Measurements from ENCODE around the gene SLCO4A1. TPM values are rescaled to one million over a fixed set of nuclear protein-coding genes. Genes with fewer than 3 reads are reported as not detected.

The SLCO4A1 gene
- total RNA-seq, 4 donors from 2014 or later: 24.3 to 73.7 (median 40.5) TPM

DNA sequence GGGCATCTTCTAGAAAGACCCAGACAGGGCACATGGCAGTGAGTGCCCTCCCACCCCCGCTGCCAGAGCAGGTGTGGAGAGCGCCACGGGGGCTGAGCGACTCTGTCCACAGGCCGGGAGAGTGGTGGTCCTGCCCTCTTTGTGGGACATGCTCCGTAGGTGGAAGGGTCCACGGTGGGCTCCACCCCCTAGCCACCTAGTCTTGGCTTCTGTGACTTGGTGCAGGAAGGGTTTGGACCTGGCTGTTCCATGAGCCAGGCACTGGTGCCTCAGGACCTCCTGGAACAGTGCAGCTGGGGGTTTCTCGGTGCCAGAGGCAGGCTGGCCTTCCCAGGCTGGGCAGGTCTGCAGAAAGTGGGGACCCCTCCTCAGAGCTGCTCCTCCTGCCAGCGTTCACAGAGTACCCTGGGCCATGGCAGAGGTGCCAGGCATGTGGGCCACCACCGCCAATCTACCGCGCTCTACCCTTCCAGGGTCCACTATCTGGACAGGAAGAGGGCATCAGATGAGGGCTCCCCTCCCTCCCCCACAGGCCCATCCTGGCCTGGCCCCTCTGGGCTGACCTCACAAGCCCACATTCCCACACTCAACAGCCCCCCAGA, 23.0 kb downstream of the SLCO4A1 start:
- Histone ChIP-seq H3K27ac (no peak overlapping the region), H3K27me3 (peaks cover 0 to 25% of the 10 kb centered on the region in 2 donors), H3K4me1 (peaks cover 0 to 26% (median 15%) of the 10 kb centered on the region in 4 donors), H3K36me3 (no peaks in the 10 kb centered on the region), H3K9me3 (no peaks in the 10 kb centered on the region), H3K4me3 (no peak overlapping the region)
- DNase-seq (ENCODE audit: low spot score in 2 of 2): no peak
- TF ChIP-seq POLR2A (IDR thresholded peaks at IDR 0.05): no peak
- 92 to 97% methylated on average over 8 to 10 of the region's 12 CpGs for WGBS, 2 donors

DNA sequence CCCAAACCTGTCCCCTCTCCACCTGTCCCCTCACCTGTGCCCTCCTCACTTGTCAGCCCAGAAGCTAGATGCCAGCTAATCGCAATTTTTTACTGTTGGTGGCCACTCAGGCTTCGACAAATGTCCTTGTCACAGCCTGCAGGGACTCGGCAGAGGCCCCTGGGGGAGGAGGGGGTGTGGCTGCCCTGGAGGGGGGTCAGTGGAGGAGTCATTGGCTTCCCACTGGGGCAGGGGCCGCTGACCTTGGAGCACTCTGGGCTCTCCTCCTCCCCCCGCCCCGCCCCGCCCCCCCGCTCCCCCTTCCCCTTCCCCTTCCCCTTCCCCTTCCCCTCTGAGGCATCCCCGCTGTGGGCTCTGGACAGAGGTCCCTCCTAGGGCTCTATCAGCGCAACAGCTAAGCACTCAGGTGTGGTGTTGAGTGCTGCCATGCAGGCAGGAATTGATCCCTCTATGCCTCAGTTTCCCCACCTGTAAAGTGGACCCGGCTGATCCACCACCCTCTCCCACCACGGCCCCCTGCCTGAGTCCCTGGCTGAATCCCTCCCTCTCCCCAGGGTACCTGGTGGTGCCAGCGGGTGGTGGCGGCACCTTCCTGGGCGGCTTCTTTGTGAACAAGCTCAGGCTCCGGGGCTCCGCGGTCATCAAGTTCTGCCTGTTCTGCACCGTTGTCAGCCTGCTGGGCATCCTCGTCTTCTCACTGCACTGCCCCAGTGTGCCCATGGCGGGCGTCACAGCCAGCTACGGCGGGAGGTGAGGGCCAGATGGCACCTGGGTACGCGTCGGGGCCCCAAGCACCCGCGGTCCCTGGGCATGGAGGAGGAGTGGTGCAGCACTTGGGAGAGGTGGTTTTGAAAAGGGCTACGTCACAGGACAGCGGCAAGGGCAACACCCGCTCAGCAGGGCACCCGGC, 23.8 kb downstream of the SLCO4A1 start:
- TF ChIP-seq, protein P1, sequence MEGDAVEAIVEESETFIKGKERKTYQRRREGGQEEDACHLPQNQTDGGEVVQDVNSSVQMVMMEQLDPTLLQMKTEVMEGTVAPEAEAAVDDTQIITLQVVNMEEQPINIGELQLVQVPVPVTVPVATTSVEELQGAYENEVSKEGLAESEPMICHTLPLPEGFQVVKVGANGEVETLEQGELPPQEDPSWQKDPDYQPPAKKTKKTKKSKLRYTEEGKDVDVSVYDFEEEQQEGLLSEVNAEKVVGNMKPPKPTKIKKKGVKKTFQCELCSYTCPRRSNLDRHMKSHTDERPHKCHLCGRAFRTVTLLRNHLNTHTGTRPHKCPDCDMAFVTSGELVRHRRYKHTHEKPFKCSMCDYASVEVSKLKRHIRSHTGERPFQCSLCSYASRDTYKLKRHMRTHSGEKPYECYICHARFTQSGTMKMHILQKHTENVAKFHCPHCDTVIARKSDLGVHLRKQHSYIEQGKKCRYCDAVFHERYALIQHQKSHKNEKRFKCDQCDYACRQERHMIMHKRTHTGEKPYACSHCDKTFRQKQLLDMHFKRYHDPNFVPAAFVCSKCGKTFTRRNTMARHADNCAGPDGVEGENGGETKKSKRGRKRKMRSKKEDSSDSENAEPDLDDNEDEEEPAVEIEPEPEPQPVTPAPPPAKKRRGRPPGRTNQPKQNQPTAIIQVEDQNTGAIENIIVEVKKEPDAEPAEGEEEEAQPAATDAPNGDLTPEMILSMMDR (IDR thresholded peaks at IDR 0.05): no peak
- TF ChIP-seq EP300 (IDR thresholded peaks at IDR 0.05) (no peak), POLR2A (IDR thresholded peaks at IDR 0.05) (no peak)
- peak overlapping the region in 2 of 4 donors; percentile 17 to 21 for H3K27ac ChIP-seq
- H3K27me3 ChIP-seq: peaks cover 0 to 25% of the 10 kb centered on the region in 2 donors
- H3K9me3 ChIP-seq: no peaks in the 10 kb centered on the region
- H3K4me3 ChIP-seq: no peak overlapping the region
- H3K4me1 ChIP-seq: peaks cover 0 to 26% (median 15%) of the 10 kb centered on the region in 4 donors
- WGBS, 2 donors: 60 to 71% methylated on average over 6 to 18 of the region's 33 CpGs
- no peak for DNase-seq (ENCODE audit: low spot score in 2 of 2)
- no peaks in the 10 kb centered on the region for H3K36me3 ChIP-seq

DNA sequence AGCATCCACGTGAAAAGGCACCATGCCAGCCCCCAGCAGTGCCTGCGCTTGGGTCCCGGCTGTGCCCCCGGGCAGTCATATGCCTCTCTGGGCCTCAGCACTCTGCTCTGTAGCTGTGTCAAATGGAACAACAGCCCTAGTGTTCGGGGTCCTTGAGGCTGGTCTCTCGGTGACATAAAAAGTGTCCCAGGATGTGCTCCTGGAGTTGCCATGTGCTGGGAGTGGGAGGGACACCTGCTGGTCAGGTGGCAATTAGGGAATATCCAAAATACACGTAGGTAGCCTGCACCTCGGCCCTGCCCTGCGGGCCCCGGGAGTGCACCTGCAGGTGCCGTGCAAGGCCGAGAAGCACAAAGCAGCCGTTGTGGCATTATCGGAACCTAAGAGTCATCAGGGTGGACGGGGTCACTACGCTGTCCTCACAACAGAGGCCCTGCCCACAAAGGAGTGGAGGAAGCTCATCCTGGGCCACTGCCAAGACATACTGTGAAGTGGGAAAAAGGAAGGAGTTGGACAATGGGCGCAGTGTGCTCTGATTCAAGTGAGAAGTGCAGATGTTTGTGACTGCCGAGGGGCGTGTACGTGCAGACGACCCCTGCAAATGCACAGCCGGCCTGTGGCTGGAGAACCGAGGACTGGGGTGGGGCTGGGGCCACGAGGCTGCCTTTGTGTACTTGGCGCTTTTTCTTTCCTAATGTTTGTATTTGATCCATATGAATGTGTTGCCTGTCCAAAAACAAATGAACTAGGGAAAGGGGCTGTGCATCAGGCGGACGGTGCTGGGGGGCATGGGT, 24.6 kb downstream of the SLCO4A1 start:
- peak in 1 of 2 donors; percentile 51 for TF ChIP-seq EP300 (IDR thresholded peaks at IDR 0.05)
- TF ChIP-seq, protein P1 (IDR thresholded peaks at IDR 0.05): no peak
- H3K4me3 ChIP-seq: no peak overlapping the region
- 13 to 24% methylated on average over 24 to 25 of the region's 27 CpGs for WGBS, 2 donors
- no peaks in the 10 kb centered on the region for H3K9me3 ChIP-seq
- H3K4me1 ChIP-seq: peaks cover 0 to 26% (median 15%) of the 10 kb centered on the region in 4 donors
- H3K27me3 ChIP-seq: peaks cover 0 to 25% of the 10 kb centered on the region in 2 donors
- DNase-seq (ENCODE audit: low spot score in 2 of 2): peak; percentile 59 to 73
- no peaks in the 10 kb centered on the region for H3K36me3 ChIP-seq
- H3K27ac ChIP-seq: peak overlapping the region in 2 of 4 donors; percentile 17 to 21

DNA sequence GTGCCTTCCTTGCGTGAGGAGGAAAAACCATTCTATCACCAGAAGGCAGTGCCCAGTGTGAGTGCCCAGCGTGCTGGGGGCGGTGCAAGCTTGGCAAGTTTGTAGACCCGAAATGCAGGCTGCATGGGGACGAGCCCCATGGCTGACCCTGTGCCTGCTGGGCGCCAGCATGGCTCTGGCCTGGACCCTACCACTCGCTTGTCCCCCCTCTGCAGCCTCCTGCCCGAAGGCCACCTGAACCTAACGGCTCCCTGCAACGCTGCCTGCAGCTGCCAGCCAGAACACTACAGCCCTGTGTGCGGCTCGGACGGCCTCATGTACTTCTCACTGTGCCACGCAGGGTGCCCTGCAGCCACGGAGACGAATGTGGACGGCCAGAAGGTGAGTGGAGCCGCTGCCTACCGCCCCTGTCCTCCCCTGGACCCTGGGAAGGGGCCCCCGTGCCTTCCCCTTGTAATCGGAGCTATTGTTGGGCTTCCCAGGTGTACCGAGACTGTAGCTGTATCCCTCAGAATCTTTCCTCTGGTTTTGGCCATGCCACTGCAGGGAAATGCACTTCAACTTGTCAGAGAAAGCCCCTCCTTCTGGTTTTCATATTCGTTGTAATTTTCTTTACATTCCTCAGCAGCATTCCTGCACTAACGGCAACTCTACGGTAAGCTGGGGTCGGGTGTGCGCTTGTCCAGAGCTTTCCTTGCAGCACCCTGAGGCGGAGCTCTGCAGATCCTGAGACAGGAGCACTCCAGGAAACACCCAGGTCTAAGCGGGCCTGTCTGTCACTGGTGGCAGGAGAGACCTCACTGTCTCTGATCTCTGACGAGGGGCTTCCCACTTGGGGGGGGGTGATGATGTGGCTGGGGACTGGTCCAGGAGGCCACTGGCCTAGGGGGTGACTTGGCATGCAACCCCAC, 25.5 kb downstream of the SLCO4A1 start:
- WGBS, 2 donors: 48 to 58% methylated on average over 18 to 30 of the region's 30 CpGs
- Histone ChIP-seq H3K36me3 (no peaks in the 10 kb centered on the region), H3K9me3 (no peaks in the 10 kb centered on the region), H3K4me3 (no peak overlapping the region), H3K27ac (no peak overlapping the region), H3K4me1 (peaks cover 0 to 26% (median 15%) of the 10 kb centered on the region in 4 donors), H3K27me3 (peaks cover 0 to 25% of the 10 kb centered on the region in 2 donors)
- no peak for TF ChIP-seq POLR2A (IDR thresholded peaks at IDR 0.05)
- TF ChIP-seq EP300 (IDR thresholded peaks at IDR 0.05): no peak
- TF ChIP-seq, protein P1 (IDR thresholded peaks at IDR 0.05): no peak
- no peak for DNase-seq (ENCODE audit: low spot score in 2 of 2)
